Sigmoid colon (tissue), 4 donors: Measurements from ENCODE around the gene CD27.
A peak's percentile ranks its signal among the peaks of the same experiment; 100 is the strongest.

Experiments
- CTCF ChIP-seq, 4 experiments: fragments of 450-650 bp in 3 of 4; fragments of 200-600 bp in 1 of 4; IDR thresholded peaks; one replicate each; pipeline ENCODE4 v1.5.1; 2016 to 2019; ENCODE audit warnings: antibody characterized with exemption in 4 of 4, mild to moderate bottlenecking in 3 of 4, moderate library complexity in 2 of 4
- EP300 ChIP-seq, 4 donors: sonication (generic); formaldehyde crosslinking; IDR thresholded peaks; one replicate each; pipeline ENCODE4 v1.6.1; 2017; ENCODE audit warnings: antibody characterized with exemption in 4 of 4
- POLR2A ChIP-seq, 2 donors: fragments of 450-650 bp; IDR thresholded peaks; one replicate each; pipeline ENCODE4 v1.6.1; 2016; ENCODE audit warnings: antibody characterized with exemption in 2 of 2, mild to moderate bottlenecking in 2 of 2, moderate library complexity in 2 of 2
- POLR2AphosphoS5 ChIP-seq, 4 donors: sonication (generic); formaldehyde crosslinking; IDR thresholded peaks; one replicate each; pipeline ENCODE4 v1.6.1; 2017; ENCODE audit warnings: antibody characterized with exemption in 4 of 4

GRCh38 chr12:6476489-6476888 is 31.7 kb downstream of the CD27 start:
- TF ChIP-seq CTCF (IDR thresholded peaks at IDR 0.05) (no peak), POLR2A (IDR thresholded peaks at IDR 0.05) (no peak), POLR2AphosphoS5 (IDR thresholded peaks at IDR 0.05) (peak in 2 of 4 donors; percentile 38 to 48), EP300 (IDR thresholded peaks at IDR 0.05) (no peak)
